BJ (cell line): Measurements from ENCODE around the gene AP3B1. TPM values are rescaled to one million over a fixed set of nuclear protein-coding genes. Genes with fewer than 3 reads are reported as not detected.

Source experiments
- CTCF ChIA-PET: fragments of 350-600 bp; formaldehyde crosslinking; extraction: SDS; loops from one replicate; lab custom pipeline; 2021; ENCODE audit warnings: antibody characterized with exemption, inconsistent platforms; lab: Yijun Ruan, JAX
- POLR2A ChIA-PET: fragments of 300-600 bp; sonication (Branson Sonifier 250); formaldehyde crosslinking; extraction: SDS; loops from one replicate; lab custom pipeline; 2021; ENCODE audit warnings: antibody characterized with exemption; lab: Charles Lee
- DNase-seq: peaks from one replicate; pipeline ENCODE4 v3.0.0-alpha.2; 2011; ENCODE audit warnings: low read depth
- H3K27me3 ChIP-seq: 2 replicates; pipeline ENCODE4 v1.6.0; 2011; ENCODE audit warnings: low read length; ENCODE audit not compliant: control insufficient read depth, insufficient read depth
- H3K36me3 ChIP-seq: 2 replicates; pipeline ENCODE4 v1.5.1; 2011; ENCODE audit warnings: low read length; ENCODE audit not compliant: control insufficient read depth, insufficient read depth
- H3K4me3 ChIP-seq: 2 replicates; pipeline ENCODE4 v1.5.1; 2011; ENCODE audit warnings: low read depth, mild to moderate bottlenecking, control low read depth, low read length
- polyA plus RNA-seq: library from polyadenylated mRNA; depleted of rRNA; stranded (reverse); fragments of >200 nt; gene quantifications from 2 replicates; pipeline ENCODE4 v1.2.3, GENCODE V29; 2011
- TF ChIP-seq, protein P1 (sequence below): IDR thresholded peaks from 2 replicates; pipeline ENCODE4 v1.5.1; 2011; ENCODE audit warnings: low read depth, mild to moderate bottlenecking, control low read depth, inconsistent platforms, low read length, moderate library complexity; ENCODE audit not compliant: insufficient read depth

Gene AP3B1
- polyA plus RNA-seq, 1 experiment, result 23.9 TPM

DNA sequence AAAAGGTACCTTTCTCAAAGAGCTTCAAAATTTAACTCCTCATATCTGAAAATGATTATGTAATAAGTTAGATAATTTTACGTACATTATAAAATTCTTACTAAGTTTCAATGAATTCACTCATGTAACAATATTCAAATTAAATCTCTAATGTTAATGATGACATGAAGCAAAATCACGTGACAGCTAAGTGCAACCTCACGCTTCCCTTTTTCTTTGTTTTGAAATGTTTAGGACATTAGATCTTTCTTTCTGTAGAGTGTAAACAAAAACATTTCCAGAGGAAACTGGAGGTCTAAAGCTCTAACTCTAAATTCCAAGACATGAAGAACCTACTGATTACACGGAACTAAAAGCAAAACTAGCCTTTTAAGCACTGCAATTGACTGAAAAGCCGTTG is 291.0 kb downstream of the AP3B1 start:
- CTCF ChIA-PET, result no interaction called here

DNA sequence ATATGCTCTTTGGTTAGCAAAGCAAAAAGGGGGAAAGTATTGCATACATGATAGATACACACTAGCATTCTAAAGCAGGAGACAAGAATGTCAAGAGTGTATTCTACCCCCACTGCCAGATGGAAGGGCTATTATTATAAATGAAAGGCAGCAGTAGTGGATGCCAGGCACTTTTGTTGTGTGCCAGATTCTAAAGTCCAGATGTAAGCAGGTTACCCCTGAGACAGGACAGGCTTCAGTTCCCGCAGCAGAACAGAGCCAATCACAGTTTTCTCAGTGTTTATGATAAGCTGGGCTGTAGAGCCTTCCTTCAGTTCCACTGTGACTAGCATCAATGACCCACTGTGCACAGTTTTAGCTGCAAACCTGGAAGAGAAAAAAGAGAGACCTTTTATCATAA is 291.8 kb downstream of the AP3B1 start:
- TF ChIP-seq, protein P1, sequence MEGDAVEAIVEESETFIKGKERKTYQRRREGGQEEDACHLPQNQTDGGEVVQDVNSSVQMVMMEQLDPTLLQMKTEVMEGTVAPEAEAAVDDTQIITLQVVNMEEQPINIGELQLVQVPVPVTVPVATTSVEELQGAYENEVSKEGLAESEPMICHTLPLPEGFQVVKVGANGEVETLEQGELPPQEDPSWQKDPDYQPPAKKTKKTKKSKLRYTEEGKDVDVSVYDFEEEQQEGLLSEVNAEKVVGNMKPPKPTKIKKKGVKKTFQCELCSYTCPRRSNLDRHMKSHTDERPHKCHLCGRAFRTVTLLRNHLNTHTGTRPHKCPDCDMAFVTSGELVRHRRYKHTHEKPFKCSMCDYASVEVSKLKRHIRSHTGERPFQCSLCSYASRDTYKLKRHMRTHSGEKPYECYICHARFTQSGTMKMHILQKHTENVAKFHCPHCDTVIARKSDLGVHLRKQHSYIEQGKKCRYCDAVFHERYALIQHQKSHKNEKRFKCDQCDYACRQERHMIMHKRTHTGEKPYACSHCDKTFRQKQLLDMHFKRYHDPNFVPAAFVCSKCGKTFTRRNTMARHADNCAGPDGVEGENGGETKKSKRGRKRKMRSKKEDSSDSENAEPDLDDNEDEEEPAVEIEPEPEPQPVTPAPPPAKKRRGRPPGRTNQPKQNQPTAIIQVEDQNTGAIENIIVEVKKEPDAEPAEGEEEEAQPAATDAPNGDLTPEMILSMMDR, result no peak
- CTCF ChIA-PET, result no interaction called here
- no peak overlapping the region for H3K4me3 ChIP-seq
- POLR2A ChIA-PET, result no interaction called here
- DNase-seq, result no peak
- H3K27me3 ChIP-seq, result no peaks in the 10 kb centered on the region
- no peaks in the 10 kb centered on the region; the same call in 1 of the 2 replicates for H3K36me3 ChIP-seq

More for the DNA sequence above, 291.0 kb downstream of the AP3B1 start:
- Histone ChIP-seq H3K36me3 (no peaks in the 10 kb centered on the region; the same call in 1 of the 2 replicates), H3K27me3 (no peaks in the 10 kb centered on the region), H3K4me3 (no peak overlapping the region)
- TF ChIP-seq, protein P1, result no peak
- POLR2A ChIA-PET, result interaction anchor here (0.6 kb wide), 1 partner anchor 603 kb away, joined by 3 read pairs; no protein-coding TSS in a partner anchor
- no peak for DNase-seq

DNA sequence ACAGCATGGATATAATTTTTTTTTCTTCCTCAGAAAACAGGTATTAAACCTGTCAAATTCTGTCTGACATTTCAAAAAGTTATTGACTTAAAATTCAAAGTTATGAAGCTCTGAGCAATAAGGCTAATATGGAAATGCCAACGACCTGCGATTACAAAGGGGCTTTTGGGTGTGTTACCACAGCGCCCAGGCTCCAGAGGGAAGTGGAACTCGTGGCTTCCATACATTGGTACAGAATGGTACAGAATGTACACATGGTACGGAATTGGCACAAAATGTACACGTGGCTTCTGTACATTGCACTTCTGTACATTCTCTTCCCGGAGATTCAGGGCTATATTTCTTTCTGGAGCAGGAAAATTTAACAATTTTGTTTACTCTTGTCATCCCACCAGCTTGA is 293.3 kb downstream of the AP3B1 start:
- DNase-seq, result no peak
- CTCF ChIA-PET, result interaction anchor here (0.9 to 1.4 kb wide), 3 partner anchors 9 to 29 kb away, joined by 3 to 6 read pairs (median 3); no protein-coding TSS in a partner anchor
- Histone ChIP-seq H3K4me3 (no peak overlapping the region), H3K27me3 (no peaks in the 10 kb centered on the region), H3K36me3 (no peaks in the 10 kb centered on the region; the same call in 1 of the 2 replicates)
- POLR2A ChIA-PET, result no interaction called here
- TF ChIP-seq, protein P1, result no peak

DNA sequence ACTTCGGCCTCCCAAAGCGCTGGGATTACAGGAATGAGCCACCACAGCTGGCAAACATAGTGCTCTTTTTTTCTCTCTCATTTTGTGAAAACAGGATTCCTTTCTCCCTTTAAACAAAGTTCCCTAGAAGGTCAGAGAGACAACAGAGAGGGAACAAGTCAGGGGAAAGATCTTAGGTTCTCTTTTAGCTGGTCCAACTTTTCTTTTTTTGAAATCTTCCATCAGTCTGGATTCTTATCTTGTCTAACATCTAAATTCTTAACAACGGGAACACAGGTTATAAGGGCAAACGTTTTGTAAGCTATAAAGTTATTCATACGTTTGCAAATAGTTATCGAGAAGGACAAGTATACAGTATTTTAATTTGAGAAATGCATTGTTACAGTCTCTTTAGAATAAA is 294.3 kb downstream of the AP3B1 start:
- ChIA-PET CTCF (interaction anchor here (1.1 to 1.4 kb wide), 2 partner anchors 8 to 28 kb away, joined by 3 read pairs; no protein-coding TSS in a partner anchor), POLR2A (no interaction called here)
- TF ChIP-seq, protein P1, result no peak
- no peak overlapping the region for H3K4me3 ChIP-seq
- H3K27me3 ChIP-seq, result no peaks in the 10 kb centered on the region
- DNase-seq, result no peak
- no peaks in the 10 kb centered on the region; the same call in 1 of the 2 replicates for H3K36me3 ChIP-seq

DNA sequence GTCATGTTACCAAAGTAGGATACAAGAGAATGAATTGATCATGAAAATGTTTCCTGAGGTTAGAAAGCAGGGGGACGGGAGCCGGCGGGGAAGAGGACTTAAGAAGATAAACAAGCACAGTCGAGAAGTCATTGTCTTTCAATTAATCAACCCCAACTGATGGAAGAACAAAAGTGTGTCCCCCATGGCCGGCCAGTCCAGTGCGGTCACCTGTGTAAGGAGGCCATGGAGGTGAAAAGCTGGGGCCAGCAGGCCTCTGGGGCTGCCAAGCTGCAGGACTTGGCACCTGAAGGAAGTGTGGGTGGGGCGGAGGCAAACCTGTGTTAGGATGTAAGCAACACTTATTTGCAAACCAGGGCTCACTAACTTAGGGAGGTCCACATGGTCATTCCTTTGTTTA is 295.1 kb downstream of the AP3B1 start:
- CTCF ChIA-PET, result interaction anchor here (0.9 to 1.1 kb wide), 2 partner anchors 9 to 10 kb away, joined by 3 read pairs; no protein-coding TSS in a partner anchor
- DNase-seq, result no peak
- POLR2A ChIA-PET, result no interaction called here
- TF ChIP-seq, protein P1, result no peak
- Histone ChIP-seq H3K27me3 (no peaks in the 10 kb centered on the region), H3K4me3 (no peak overlapping the region), H3K36me3 (no peaks in the 10 kb centered on the region; the same call in 1 of the 2 replicates)
